ENCODE data around the gene FHOD3.

FHOD3 gene

DNA sequence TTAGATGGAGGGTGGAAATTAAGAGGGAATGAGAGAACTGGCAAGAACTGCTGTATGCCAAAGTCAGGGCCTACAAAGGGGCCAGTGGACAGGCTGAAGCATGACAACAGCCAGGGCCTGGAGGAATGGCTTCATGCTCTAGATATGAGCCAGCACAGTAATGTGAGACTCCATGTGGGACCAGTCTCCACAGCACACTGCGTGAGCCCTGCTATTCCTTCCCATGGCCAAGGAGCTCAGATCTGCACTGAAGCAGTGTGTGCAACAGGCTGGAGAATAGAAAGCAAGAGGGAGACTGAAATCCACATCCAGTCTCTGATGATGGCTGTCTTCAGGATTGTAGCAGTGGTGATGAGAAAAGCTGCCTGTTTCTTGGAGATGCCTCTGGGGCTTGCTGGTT lies 368.4 kb downstream of the FHOD3 start:
- no peak for DNase-seq (ENCODE audit: low read depth)
- no peak overlapping the region for H3K4me3 ChIP-seq (ENCODE audit: low read depth, low read length)
- TF ChIP-seq, protein P1, sequence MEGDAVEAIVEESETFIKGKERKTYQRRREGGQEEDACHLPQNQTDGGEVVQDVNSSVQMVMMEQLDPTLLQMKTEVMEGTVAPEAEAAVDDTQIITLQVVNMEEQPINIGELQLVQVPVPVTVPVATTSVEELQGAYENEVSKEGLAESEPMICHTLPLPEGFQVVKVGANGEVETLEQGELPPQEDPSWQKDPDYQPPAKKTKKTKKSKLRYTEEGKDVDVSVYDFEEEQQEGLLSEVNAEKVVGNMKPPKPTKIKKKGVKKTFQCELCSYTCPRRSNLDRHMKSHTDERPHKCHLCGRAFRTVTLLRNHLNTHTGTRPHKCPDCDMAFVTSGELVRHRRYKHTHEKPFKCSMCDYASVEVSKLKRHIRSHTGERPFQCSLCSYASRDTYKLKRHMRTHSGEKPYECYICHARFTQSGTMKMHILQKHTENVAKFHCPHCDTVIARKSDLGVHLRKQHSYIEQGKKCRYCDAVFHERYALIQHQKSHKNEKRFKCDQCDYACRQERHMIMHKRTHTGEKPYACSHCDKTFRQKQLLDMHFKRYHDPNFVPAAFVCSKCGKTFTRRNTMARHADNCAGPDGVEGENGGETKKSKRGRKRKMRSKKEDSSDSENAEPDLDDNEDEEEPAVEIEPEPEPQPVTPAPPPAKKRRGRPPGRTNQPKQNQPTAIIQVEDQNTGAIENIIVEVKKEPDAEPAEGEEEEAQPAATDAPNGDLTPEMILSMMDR (IDR thresholded peaks at IDR 0.05; ENCODE audit: low read depth, low read length): no peak
- no peak for TF ChIP-seq MYC (IDR thresholded peaks at IDR 0.05; ENCODE audit: low read depth, low read length)
- TF ChIP-seq, protein P2, sequence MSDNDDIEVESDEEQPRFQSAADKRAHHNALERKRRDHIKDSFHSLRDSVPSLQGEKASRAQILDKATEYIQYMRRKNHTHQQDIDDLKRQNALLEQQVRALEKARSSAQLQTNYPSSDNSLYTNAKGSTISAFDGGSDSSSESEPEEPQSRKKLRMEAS (IDR thresholded peaks at IDR 0.05; ENCODE audit: low read depth, low read length): no peak
- TF ChIP-seq POLR2A (IDR thresholded peaks at IDR 0.05; ENCODE audit: extremely low read depth, insufficient read length): no peak

DNA sequence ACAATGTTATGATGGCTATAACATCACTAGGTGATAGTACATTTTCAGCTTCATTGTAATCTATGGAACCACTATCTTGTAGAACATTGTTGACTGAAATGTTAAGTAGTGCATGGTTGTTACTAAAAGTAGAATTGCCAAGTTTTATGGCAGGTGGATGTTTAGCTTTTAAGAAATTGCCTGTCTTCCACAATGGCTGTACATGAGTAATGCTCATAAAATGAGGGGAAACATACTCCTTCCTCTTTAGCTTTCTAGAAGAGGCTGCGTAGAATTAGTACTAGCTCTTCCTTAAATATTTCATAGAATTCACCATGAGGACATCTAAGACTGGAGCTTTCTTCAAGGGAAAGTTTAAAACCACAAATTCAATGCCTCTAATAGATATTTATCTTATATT lies 370.3 kb downstream of the FHOD3 start:
- TF ChIP-seq MYC (IDR thresholded peaks at IDR 0.05; ENCODE audit: low read depth, low read length) (no peak), POLR2A (IDR thresholded peaks at IDR 0.05; ENCODE audit: extremely low read depth, insufficient read length) (no peak)
- TF ChIP-seq, protein P1 (IDR thresholded peaks at IDR 0.05; ENCODE audit: low read depth, low read length): no peak
- TF ChIP-seq, protein P2 (IDR thresholded peaks at IDR 0.05; ENCODE audit: low read depth, low read length): no peak
- peak; percentile 23 for DNase-seq (ENCODE audit: low read depth)

DNA sequence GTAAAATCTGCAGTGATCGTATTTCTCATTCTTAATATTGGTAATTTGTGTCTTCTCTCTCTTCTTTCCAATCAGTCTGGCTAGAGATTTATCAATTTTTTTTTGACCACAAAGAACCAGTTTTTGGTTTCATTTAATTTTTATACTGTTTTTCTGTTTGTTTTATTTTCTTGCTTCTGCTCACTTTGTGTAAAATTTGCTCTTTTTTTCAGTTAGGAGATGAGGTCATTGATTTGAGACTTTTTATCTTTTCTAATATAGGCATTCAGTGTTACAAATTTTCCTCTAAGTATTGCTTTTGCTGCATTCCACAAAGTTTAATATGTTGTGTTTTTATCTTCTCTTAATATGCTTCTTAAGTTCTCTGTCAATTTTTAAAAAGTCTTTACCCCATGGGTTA lies 370.8 kb downstream of the FHOD3 start:
- TF ChIP-seq, protein P2 (IDR thresholded peaks at IDR 0.05; ENCODE audit: low read depth, low read length): no peak
- TF ChIP-seq MYC (IDR thresholded peaks at IDR 0.05; ENCODE audit: low read depth, low read length): no peak
- no peak for TF ChIP-seq POLR2A (IDR thresholded peaks at IDR 0.05; ENCODE audit: extremely low read depth, insufficient read length)
- TF ChIP-seq, protein P1 (IDR thresholded peaks at IDR 0.05; ENCODE audit: low read depth, low read length): no peak
- DNase-seq (ENCODE audit: low read depth): no peak
- no peak overlapping the region for H3K4me3 ChIP-seq (ENCODE audit: low read depth, low read length)

More for the DNA sequence above, 370.3 kb downstream of the FHOD3 start:
- H3K4me3 ChIP-seq (ENCODE audit: low read depth, low read length): no peak overlapping the region

DNA sequence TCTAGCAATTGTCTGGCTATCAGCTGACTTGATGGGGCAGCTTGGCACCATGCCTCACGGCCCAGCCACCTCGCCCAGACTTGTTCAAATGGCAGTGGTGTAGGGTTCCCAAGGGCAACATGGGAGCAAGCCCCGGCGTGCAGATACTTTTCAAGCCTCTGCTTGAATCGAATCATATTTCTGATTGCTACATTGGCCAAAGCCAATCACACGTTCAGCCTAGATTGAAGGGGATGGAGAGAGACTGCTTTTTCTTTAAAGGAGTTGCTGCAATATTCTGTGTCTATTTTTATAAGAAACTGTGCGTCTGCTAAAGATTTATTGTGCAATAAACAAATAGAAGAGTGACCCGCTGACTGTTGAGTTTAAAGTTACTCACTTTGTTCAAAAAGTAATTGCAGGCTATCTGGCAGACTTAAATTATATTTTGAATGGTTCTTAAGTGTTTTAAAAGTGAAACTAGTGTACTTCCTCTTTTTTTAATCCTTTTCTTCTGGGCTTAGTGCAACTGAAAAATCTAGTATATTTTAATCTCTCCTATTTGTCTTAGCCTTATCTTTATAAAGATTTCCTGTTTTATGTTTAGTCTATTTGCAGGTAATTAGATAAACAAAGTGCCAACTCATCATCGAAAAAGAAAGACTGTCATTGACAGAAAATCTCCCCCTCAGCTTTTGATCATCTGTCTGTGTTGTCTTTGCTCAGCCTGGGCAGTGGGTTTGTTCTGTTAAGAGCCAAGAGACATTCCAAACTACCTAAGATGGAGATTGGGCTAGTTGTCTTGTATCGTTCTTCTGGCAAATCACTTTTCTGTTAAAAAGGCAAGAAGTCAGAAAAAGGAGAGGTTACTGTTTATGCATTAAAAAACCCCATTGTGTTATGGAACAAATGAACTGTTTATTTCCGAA lies 375.2 kb downstream of the FHOD3 start:
- H3K4me3 ChIP-seq (ENCODE audit: low read depth, low read length): peak overlapping the region; percentile 47
- peak; percentile 38 for DNase-seq (ENCODE audit: low read depth)
- TF ChIP-seq, protein P2 (IDR thresholded peaks at IDR 0.05; ENCODE audit: low read depth, low read length): no peak
- no peak for TF ChIP-seq MYC (IDR thresholded peaks at IDR 0.05; ENCODE audit: low read depth, low read length)
- TF ChIP-seq POLR2A (IDR thresholded peaks at IDR 0.05; ENCODE audit: extremely low read depth, insufficient read length): no peak
- TF ChIP-seq, protein P1 (IDR thresholded peaks at IDR 0.05; ENCODE audit: low read depth, low read length): no peak

DNA sequence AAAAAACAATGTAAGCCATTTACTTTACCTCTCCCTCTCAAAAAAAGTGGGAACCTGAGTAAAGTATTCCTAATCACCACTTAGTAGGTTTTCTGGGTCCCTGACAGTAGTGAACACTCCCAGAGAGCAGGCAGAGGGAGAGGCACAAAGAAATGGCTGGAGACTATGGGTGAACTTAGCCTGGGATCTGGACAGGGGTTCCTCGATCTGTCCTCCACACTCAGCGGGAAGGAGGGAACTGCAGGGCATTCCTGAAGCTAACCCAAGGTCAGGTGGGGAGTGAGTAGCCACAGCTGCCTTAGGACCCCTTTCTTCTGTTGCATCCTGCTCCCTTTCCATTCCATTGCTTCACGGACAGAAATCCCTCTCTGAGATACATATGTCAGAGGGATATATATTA lies 375.9 kb downstream of the FHOD3 start:
- TF ChIP-seq MYC (IDR thresholded peaks at IDR 0.05; ENCODE audit: low read depth, low read length) (no peak), POLR2A (IDR thresholded peaks at IDR 0.05; ENCODE audit: extremely low read depth, insufficient read length) (no peak)
- TF ChIP-seq, protein P1 (IDR thresholded peaks at IDR 0.05; ENCODE audit: low read depth, low read length): no peak
- TF ChIP-seq, protein P2 (IDR thresholded peaks at IDR 0.05; ENCODE audit: low read depth, low read length): no peak
- H3K4me3 ChIP-seq (ENCODE audit: low read depth, low read length): no peak overlapping the region
- no peak for DNase-seq (ENCODE audit: low read depth)
